GM21526 (cell line): ENCODE data around the gene ELOVL7.
"Not testable (repeated sequence)": the region's sequence is repeated elsewhere in the genome, so short reads cannot be mapped to it uniquely, and the experiment has no call there.

Source experiments
- ATAC-seq: cut with Tn5 transposase; IDR thresholded peaks from one replicate; pipeline ENCODE4 v1.9.1; 2021; ENCODE audit warnings: moderate library complexity; ENCODE audit not compliant: unreplicated experiment, low FRiP score

ELOVL7 gene

GRCh38 chr5:60719329-60719728, 124.7 kb downstream of the ELOVL7 start:
- no peak for ATAC-seq

- ATAC-seq, result no peak
Measured at GRCh38 chr5:60718166-60718892, 125.7 kb downstream of the ELOVL7 start.

- not testable (repeated sequence) for ATAC-seq
Measured at GRCh38 chr5:60715201-60715928, 128.7 kb downstream of the ELOVL7 start.

GRCh38 chr5:60712950-60713349, 131.1 kb downstream of the ELOVL7 start:
- ATAC-seq, result no peak

- not testable (repeated sequence) for ATAC-seq
Measured at GRCh38 chr5:60711892-60712291, 132.2 kb downstream of the ELOVL7 start.

GRCh38 chr5:60710362-60710761, 133.7 kb downstream of the ELOVL7 start:
- no peak for ATAC-seq

- ATAC-seq, result no peak
Measured at GRCh38 chr5:60705144-60705543, 138.9 kb downstream of the ELOVL7 start.

GRCh38 chr5:60703944-60704343, 140.1 kb downstream of the ELOVL7 start:
- ATAC-seq, result no peak
